AG04449 (cell line): ENCODE measurements around the gene TGFB1.
A peak's percentile ranks its signal among the peaks of the same experiment; 100 is the strongest.

Experiments used
- CTCF ChIA-PET: fragments of 350-600 bp; formaldehyde crosslinking; extraction: SDS; loops from one replicate; lab custom pipeline; 2021; ENCODE audit warnings: antibody characterized with exemption; lab: Yijun Ruan, JAX
- POLR2A ChIA-PET: fragments of 400-600, 350-600 bp; formaldehyde crosslinking; extraction: SDS; loops from one replicate; lab custom pipeline; 2020; ENCODE audit warnings: antibody characterized with exemption, inconsistent platforms; lab: Yijun Ruan, JAX
- DNase-seq: peaks from one replicate; pipeline ENCODE4 v3.0.0-alpha.2; 2010; ENCODE audit warnings: low read depth, low spot score
- H3K4me3 ChIP-seq: 2 replicates; pipeline ENCODE4 v1.5.1; 2011; ENCODE audit warnings: low read depth, mild to moderate bottlenecking, control low read depth, low read length
- TF ChIP-seq, protein P1 (sequence below): IDR thresholded peaks from one replicate; pipeline ENCODE4 v1.5.1; 2011; ENCODE audit warnings: mild to moderate bottlenecking, moderate library complexity, low read length, control low read depth, inconsistent platforms; ENCODE audit not compliant: insufficient read depth; ENCODE audit errors: missing control alignments

The TGFB1 gene

DNA sequence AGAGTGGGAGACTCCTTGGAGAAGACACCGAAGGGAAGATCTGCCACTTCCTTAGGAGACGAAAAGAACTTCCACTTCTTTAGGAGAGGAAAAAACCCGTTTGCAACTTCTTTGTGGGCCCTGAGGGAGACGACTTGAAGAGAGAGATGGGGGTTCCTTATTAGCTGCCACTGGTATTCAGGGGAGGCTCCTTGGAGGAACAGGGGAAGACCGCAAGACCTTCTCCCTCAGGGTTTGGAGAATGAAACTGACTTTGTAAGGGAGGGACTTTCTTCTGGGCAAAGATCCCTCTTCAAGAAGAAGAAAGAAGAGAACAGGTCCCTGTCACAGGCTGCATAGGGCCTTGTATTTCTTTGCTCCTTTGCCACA is 44.3 kb upstream of the TGFB1 start:
- POLR2A ChIA-PET: interaction anchor here (0.6 kb wide), 1 partner anchor 21 kb away, joined by 3 read pairs; no protein-coding TSS in a partner anchor
- TF ChIP-seq, protein P1, sequence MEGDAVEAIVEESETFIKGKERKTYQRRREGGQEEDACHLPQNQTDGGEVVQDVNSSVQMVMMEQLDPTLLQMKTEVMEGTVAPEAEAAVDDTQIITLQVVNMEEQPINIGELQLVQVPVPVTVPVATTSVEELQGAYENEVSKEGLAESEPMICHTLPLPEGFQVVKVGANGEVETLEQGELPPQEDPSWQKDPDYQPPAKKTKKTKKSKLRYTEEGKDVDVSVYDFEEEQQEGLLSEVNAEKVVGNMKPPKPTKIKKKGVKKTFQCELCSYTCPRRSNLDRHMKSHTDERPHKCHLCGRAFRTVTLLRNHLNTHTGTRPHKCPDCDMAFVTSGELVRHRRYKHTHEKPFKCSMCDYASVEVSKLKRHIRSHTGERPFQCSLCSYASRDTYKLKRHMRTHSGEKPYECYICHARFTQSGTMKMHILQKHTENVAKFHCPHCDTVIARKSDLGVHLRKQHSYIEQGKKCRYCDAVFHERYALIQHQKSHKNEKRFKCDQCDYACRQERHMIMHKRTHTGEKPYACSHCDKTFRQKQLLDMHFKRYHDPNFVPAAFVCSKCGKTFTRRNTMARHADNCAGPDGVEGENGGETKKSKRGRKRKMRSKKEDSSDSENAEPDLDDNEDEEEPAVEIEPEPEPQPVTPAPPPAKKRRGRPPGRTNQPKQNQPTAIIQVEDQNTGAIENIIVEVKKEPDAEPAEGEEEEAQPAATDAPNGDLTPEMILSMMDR: no peak
- CTCF ChIA-PET: interaction anchor here (1.5 kb wide), 1 partner anchor 76 kb away, joined by 3 read pairs; no protein-coding TSS in a partner anchor
- DNase-seq: no peak
- H3K4me3 ChIP-seq: peak overlapping the region; percentile 92

DNA sequence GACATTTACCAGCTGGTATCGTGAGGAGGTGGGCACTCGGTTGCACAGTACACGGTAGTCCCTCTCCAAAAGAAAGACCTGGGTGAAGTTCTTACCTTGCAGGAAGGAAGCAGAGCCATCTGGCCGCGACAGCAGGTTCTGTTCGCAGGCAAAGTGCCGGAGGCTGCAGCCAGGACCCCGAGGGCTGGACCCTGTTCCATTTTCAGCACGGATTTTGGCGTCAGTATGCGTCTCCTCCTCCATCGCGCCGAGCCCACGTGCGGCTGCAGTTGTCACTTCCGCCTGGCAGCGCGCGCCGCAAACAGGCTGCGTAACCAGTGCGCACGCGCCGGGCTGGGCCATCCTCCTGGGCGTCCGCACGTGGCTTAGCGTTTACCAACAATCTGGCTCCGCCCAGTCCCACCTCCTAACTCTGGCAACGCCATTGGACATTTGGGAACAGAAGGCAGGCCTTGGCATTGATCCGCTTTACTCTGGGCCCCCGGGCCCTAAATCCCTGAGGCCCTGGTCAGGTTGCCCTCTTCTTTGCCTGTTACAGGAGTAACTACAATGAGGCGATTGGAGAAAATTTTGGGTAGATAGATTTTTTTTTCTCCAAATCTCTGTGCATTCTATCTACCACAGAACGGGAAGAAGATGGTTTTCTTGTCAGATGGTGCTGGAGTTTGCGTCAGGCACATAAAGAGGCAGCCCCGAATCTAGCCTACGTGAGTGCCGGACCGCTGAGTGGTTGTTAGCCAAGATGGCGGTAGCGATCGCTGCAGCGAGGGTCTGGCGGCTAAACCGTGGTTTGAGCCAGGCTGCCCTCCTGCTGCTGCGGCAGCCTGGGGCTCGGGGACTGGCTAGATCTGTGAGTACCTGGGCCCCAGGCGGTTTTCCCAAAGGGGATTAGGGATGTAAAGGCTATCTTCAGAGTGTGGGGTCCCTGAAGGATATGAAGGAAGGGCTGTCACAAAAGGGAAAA is 43.6 kb upstream of the TGFB1 start, which contains the start of the genes BCKDHA and EXOSC5:
BCKDHA (plus strand) TSS at position 733 of the 964 bp plus-strand sequence; CDS start at position 743, 10 bp downstream.
EXOSC5 (minus strand) TSS at position 274 of the 964 bp plus-strand sequence; CDS start at position 243, 31 bp downstream.
- CTCF ChIA-PET: interaction anchor here (1.5 kb wide), 1 partner anchor 76 kb away, joined by 3 read pairs; no protein-coding TSS in a partner anchor
- DNase-seq: peak; percentile 97
- TF ChIP-seq, protein P1: no peak
- POLR2A ChIA-PET: interaction anchor here (0.5 kb wide), 1 partner anchor 29 kb away, joined by 7 read pairs; no protein-coding TSS in a partner anchor
- H3K4me3 ChIP-seq: peak within 1 kb of the TSS; percentile 92

DNA sequence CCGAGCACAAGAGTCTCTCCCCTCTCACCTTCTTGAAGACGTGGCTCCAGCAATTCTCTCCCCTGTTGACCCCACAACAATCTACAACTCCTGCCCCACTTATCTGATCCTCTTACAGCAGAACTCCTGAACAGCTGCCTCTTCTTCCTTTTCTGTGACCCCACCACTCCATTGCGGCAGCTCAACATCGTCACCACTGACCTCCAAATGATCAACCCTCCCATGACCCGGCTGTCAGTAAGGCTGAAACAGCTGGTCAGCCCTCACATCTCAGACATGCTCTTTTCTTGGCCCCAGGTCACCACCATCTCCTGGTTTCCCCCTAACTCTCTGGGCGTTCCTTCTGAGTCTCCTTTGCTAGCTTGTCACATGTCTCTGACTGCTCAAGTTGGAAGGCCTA is 41.6 kb upstream of the TGFB1 start:
- no peak overlapping the region for H3K4me3 ChIP-seq
- TF ChIP-seq, protein P1: no peak
- DNase-seq: no peak
- ChIA-PET POLR2A (no interaction called here), CTCF (no interaction called here)

DNA sequence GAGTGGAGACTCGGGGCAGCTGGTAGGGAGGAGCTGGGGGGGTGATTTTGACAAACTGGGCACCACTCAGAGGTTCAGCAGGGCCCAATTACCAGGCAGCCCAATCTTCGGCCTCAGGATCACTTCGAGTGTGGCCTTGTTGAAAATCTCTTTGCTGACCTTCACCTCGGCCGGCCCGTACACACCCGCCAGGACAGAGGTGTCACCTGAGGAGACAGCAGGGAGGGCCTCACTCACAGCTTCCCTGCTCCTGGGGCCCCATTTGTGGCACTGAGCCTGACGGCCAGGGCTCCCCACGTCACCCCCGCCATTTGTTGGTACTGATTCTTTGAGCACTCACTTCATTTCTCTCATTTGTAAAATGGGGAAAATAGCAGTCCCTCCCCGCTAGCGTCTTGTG is 39.1 kb upstream of the TGFB1 start:
- H3K4me3 ChIP-seq: no peak overlapping the region
- ChIA-PET POLR2A (no interaction called here), CTCF (no interaction called here)
- TF ChIP-seq, protein P1: no peak
- DNase-seq: no peak

DNA sequence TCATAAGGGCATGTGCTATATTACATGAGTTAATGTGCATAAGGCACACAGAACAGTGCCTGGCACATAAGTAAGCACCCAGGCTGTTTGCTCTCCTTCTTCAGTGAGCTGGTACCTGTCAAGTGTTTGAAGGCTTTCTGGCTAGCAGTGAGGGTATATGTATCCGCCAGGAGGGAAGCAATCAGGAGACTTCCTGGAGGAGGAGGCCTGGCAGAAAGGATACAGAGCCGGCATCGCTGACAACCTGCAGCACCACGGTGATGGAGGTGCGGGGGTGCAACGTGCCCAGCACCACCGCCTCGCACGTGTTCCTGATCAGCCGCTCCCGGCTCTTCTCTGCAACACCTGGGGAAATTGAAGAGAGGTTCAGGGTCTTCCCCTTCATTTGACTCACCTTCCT is 37.9 kb upstream of the TGFB1 start:
- no peak overlapping the region for H3K4me3 ChIP-seq
- DNase-seq: no peak
- ChIA-PET POLR2A (no interaction called here), CTCF (no interaction called here)
- TF ChIP-seq, protein P1: no peak

DNA sequence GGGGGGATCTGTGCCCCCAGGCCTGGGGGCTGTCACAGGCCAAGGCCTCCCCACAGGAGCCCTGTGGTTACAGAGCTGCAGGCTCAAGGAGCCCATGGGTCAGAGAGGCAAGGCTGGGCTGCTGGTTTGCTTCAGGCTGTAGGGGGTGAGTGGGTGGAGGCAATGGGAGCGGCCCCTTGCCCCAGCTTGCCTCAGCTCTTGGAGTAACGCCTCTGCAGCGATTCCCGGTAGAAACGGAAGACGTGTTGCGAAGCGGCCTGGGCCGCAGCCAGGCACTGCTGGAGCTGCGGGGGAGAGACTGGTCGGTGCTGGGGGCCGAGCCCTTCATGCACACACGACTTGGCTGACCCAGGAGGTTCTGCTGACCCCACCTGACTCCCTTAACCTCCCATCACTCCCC is 32.7 kb upstream of the TGFB1 start:
- DNase-seq: no peak
- CTCF ChIA-PET: no interaction called here
- TF ChIP-seq, protein P1: no peak
- no peak overlapping the region for H3K4me3 ChIP-seq
- POLR2A ChIA-PET: no interaction called here
